Stimulated activated CD8-positive, alpha-beta memory T cell treated with anti-CD3 and anti-CD28 coated beads, Interleukin-12 subunit alpha, Interleukin-12 subunit beta, amount 100 ng/mL, for 4 hours (primary cell): Measurements from ENCODE around the gene SPAG16.
"Not testable (repeated sequence)": the region's sequence is repeated elsewhere in the genome, so short reads cannot be mapped to it uniquely, and the experiment has no call there.

Experiments
- DNase-seq: peaks from one replicate; pipeline ENCODE4 v3.0.0-alpha.2; 2020; ENCODE audit warnings: low read depth

SPAG16 gene

GRCh38 chr2:213545964-213546475, 261.8 kb downstream of the SPAG16 start:
- DNase-seq, result no peak

DNA sequence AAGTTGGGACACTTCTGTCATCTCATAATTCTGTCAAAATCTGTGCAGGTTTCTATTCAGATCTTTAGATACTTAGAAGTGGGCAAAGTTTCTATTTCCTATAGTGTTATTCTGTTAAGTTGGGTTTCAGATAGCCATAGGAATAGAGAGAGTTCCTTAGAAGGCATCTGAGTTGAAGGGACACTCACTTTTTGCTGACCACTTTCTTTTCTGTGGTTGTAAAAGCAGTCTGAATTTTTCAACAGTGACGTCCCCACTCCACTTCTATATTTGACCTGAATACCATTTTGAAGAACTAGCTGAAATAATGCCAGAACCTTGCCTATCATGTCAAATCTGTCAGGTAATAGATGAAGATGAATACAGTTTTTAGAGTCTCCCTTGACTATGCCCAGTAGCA, 267.3 kb downstream of the SPAG16 start:
- DNase-seq, result no peak

DNA sequence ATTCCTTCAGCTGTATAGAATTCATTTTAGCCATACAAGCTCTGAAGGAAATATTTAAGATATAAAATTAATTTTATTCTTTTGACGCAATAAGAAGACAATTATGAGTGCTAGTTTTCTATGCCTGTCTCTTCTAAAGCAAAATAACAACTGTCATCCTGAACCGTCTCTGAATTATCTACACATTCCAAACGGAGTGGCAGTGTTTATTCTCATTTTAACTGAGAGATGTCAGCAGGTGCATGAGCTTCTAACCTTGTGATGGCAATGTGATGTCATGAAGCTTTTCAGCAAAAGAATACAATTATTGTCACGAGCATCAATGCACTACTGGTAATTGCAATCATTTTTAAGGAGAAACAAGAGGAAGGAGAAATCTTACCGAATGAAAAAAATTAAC, 274.8 kb downstream of the SPAG16 start:
- DNase-seq, result no peak

DNA sequence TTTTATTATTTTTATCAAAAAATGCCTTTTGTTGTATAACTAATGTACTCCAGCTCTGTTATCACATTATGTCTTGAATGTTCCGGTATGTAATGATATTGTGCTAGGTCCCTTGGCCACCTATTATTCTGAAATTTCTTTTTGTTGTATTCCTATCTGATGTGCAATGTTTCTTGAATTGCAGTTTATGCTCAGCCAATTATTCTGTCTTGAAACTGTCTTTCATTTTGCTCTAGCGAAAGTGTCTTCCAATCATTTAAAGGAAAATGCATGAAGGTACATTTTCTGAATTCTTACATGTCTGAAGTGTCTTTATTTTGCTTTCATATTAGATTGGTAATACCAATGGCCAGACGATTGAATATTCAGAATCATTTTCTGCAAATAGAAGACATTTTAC, 277.5 kb downstream of the SPAG16 start:
- no peak for DNase-seq

DNA sequence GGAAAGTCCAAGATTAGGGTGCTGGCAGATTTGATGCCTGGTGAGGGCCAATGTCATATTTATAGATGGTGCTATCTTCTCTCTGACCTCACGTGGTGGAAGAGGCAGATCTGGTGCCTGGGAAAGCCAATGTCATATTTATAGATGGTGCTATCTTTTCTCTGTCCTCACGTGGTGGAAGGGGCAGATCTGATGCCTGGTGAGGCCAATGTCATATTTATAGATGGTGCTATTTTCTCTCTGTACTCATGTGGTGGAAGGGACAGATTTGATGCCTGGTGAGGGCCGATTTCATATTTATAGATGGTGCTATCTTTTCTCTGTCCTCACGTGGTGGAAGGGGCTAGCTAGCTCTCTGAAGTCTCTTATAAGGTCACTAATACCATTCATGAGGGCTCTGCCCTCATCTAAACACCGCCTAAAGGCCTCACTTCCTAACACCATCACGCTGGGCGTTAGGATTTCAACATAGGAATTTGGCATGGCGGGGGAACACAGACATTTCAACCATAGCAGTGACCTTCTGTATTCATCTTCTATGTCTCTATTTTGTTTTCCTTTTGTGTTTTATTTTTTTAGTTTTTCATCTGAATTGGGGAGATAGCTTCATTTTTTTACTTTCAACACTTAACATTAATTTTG, 278.4 kb downstream of the SPAG16 start:
- DNase-seq, result no peak

- no peak for DNase-seq
Measured at GRCh38 chr2:213566846-213567245, 282.6 kb downstream of the SPAG16 start.

DNA sequence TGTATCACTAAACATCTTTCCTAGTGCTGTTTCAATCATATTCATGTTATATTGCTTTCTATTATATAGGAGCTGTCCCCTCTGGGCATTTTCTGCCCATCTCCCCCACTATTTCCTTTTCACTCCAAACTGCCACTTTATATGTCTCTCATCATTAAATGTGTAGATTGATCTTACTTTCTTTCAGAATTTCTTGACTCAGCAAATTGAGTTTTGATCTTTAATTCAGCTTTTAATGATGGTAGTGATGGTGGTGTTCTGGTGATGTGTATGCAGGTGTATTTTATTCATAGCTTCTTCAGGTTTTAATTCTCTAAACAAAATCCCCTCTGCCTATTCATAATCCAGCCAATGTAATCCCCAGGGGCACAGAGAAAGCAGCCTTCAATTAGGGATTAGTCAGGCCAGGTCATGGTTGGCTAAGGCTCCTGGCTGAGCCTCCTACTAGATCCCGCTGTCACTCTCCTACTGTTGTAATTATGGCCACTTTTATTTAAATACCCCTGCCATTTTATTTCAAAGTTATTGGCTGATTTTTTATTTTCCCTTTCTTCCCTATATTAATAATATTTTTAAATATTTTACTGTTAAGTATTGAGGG, 325.4 kb downstream of the SPAG16 start:
- no peak for DNase-seq

- DNase-seq, result no peak
Measured at GRCh38 chr2:213627054-213627710, 342.9 kb downstream of the SPAG16 start.

DNA sequence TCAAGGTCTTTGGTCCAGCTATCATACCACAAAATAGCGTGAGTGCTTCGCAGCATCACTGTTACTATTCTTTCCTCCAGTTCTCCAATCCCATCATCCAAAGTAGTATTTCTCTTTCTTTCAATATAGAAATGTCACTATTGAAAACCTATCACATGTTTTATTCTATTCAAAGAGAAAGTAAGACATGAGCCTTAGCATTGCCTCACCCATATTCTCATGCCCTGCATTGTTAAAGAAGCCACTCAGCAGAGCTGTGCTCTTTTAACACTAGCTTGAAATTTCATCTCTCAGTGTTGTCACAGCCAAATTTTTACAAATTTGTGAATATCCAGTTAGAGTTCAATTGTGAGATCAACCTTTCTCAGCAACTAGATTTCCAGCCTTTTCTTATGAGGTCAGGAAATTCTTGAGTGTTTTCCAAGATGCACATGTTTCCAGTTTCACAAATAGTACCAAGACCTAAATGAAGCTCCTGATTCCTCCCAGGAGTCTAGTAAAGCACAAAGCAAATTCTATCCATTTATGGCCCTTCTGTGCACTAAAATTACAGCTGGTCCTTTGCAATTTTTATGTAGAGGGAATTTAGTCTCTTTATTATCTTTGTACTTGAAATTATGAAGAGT, 343.7 kb downstream of the SPAG16 start:
- DNase-seq, result no peak

DNA sequence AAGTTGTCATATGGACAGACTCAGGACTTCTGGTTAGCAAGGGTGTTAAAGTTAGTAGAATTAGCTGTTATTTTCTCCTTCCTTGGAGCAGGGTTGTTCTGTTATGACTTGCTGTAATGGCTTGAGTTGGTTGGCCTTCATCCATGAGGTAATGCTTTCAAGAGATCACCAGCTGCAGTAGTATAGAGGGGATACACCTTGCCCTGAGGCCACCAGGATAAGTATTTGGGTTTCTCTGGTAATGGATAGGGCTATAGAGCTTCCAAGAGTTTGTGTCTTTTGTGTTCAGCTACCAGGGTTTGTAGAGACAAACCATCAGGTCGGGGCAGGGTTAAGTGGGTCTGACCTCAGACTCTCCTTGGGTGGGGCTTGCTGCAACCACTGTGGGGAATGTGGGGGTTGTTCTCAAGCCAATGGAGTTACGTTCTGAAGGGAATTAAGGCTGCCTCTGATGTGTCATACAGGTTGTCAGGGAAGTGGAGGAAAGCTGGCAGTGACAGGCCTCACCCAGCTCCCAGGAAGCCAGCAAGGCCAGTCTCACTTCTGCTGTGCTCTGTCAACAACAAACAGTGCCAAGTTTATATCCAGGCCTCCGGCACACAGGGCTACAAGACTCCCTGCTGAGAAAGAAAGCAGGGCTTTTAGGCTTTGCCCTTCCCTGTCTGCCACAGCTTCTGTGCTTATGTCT, 356.6 kb downstream of the SPAG16 start:
- DNase-seq, result no peak

- no peak for DNase-seq
Measured at GRCh38 chr2:213644926-213645325, 360.7 kb downstream of the SPAG16 start.

GRCh38 chr2:213649176-213649575, 364.9 kb downstream of the SPAG16 start:
- DNase-seq, result no peak

DNA sequence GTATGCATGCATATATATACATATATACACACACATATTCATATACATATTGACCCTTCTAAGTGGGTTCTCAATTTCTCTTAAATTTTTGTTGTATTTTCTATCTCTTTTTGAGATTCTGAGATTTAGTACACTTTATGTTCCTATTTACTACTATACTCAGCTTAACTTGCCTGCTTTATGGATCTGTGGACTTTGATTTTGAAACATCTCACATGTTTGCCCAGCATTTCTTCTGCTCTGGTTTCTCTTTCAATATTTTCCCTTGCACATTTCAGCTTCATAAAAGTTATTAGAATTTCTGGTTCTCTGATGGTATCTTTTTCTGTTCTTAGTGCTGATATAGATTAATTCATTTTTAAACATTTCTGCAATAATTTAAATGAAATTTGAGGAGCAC, 380.6 kb downstream of the SPAG16 start:
- no peak for DNase-seq

- no peak for DNase-seq
Measured at GRCh38 chr2:213669657-213670056, 385.4 kb downstream of the SPAG16 start.

DNA sequence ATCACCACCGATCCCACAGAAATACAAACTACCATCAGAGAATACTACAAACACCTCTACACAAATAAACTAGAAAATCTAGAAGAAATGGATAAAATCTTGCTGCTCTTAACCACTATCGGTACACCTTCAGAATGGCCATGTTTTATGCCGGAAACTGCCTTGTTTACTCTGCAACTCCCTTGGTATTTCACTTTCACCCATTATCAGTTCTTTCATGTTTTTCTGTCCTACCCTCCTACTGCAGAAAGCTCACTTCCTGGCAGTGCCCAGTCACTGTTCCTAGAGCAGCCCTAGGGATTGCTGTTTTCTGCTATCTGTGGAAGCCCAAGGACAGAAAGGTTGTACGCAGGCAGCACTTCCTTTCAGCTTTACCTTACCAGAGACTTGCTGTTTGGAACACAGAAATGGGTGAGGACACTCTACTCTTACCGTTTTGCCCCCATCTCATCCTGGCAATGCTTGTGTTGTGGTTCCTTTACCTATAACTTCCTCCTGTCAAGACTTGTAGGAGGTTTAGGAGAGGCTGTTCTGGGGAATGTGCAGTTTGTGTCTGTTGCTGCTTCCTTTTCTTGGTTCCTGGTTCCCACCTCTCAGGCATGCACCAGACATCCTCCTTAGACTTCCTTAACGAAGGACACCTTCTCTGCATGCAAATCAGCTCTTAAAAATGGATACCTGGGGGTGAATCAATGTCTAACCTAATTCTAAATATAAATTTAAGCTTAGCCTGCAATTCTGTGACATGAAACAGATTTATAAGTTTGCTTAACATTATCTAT, 394.4 kb downstream of the SPAG16 start:
- DNase-seq, result no peak

DNA sequence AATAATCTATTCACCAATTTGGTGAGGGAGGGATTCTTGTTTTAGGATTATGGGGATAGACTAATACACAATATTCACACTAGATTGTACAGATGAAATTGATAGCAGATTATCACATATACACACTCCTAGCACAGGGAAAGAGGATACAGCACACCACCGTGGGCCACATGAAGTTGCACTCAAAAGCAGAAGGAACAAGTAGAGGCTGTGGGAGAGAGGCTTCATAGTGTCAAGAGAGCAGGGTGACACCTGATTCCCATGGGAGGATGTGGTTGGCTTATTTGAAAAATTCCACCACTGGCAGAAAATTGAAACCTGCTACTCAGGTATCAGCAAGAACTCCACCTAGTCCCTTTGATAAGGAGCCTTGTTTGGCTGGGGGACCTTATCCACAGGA, 395.6 kb downstream of the SPAG16 start:
- no peak for DNase-seq

DNA sequence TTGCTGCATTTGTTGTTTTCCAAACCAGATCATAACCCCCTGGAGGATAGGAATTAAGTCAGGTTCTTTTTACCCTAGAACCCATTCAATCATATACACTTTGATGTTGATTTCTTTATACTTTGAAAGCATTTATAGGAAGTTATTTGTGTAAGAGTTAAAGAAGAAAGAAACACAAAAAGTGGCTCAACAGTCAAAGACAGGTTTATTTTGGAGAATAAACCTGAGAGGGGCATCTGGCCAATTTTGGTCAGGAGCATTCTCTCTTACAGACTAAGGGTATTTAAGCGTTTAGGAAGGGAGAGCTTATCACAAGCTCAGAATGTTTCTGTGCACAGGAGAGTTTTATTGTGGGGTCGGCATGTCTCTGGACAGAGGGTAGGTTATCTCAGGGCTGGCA, 398.0 kb downstream of the SPAG16 start:
- no peak for DNase-seq

DNA sequence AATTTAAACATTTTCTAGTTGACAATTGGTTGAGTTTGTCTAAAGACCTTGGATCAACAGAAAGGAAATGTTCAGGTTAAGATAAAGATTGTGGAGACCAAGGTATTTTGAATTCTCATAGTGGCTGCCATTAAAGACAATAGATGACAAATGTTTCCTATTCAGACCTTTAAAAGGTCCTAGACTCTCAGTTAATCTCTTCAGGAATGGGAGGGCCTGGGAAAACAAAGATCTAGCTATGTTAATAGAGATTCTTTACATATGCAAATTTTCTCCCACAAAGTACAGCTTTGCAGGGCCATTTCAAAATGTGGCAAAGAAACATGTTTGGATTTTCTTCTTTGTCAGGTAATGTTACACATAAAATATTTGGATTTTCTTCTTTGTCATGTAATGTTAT, 403.9 kb downstream of the SPAG16 start:
- no peak for DNase-seq

DNA sequence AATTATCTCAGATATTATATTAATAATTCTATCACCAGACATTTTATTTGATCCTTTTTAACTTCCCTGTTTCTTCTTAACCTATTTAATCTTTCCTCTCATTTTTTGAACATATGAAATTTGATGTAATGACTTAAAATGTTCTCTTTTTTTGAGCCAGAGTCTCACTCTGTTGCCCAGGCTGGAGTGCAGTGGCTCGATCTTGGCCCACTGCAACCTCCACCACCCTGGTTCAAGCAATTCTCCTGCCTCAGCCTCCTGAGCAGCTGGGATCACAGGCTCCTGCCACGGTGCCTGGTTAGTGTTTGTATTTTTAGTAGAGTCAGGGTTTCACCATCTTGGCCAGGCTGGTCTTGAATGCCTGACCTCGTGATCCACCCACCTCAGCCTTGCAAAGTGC, 404.6 kb downstream of the SPAG16 start:
- not testable (repeated sequence) for DNase-seq

- no peak for DNase-seq
Measured at GRCh38 chr2:213689585-213689984, 405.3 kb downstream of the SPAG16 start.

GRCh38 chr2:213691351-213691750, 407.1 kb downstream of the SPAG16 start:
- DNase-seq, result no peak

- no peak for DNase-seq
Measured at GRCh38 chr2:213696442-213696841, 412.2 kb downstream of the SPAG16 start.
